Measurements from ENCODE around the gene CST9L. TPM values are rescaled to one million over a fixed set of nuclear protein-coding genes. Genes with fewer than 3 reads are reported as not detected.

The CST9L gene
- total and polyA plus RNA-seq, 10 of the 15 experiments (the other 5 are each of a cell fraction or from before 2014, with no cell fraction given), result not detected

DNA sequence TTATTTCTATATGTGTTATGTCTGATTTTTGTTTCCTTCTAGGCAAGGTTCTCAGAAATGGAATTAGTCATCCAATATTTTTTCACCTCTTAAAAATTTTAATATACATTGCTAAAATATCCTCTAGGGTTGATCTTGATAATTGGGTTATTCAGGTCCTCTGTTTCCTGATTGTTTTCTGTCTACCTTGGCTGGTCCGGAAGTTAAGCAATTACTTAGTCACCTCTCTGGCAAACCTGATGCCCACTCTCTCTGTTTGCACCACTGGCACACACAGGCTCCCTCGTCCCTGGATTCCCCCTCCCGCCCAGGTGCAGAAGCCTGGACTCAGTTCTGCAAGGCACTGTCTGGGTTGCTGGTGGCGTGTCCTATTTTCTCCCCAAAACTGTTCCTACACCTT lies 27.7 kb downstream of the CST9L start:
- Histone ChIP-seq H3K79me2 (ENCODE audit: control insufficient read depth, insufficient read depth, low read length) (no peaks in the 10 kb centered on the region), H3K27me3 (replicated peaks in 1 of 2; ENCODE audit: control insufficient read depth in 2 of 2, insufficient read depth in 2 of 2, low read length in 1 of 2) (no peaks in the 10 kb centered on the region), H2AFZ (ENCODE audit: control insufficient read depth, low read depth, low read length) (no peak overlapping the region), H3K9me3 (replicated peaks; ENCODE audit: control insufficient read depth, insufficient read depth, low read length) (no peaks in the 10 kb centered on the region), H3K27ac (ENCODE audit: control insufficient read depth, insufficient read depth) (no peak overlapping the region), H3K4me3 (no peak overlapping the region), H3K4me2 (ENCODE audit: control insufficient read depth, insufficient read depth) (no peak overlapping the region), H4K20me1 (ENCODE audit: control insufficient read depth, insufficient read depth) (no peaks in the 10 kb centered on the region), H3K9ac (ENCODE audit: control insufficient read depth, insufficient read depth, low read length) (no peak overlapping the region), H3K36me3 (ENCODE audit: control insufficient read depth in 2 of 2, insufficient read depth in 2 of 2, low read length in 1 of 2) (no peaks in the 10 kb centered on the region), H3K4me1 (ENCODE audit: control insufficient read depth, insufficient read depth, low read length) (no peaks in the 10 kb centered on the region)
- intact Hi-C loops (cut with micrococcal nuclease; ENCODE audit: unreplicated experiment), result no loop called here
- no TSS peak for BruUV-seq (replicated peaks)
- CTCF ChIA-PET, result no interaction called here
- FAIRE-seq, result no peak
- POLR2A ChIA-PET, result no interaction called here
- WGBS (ENCODE audit: insufficient coverage, insufficient replicate concordance, low lambda C conversion rate, missing lambda C conversion rate), result 31% methylated on average over 4 of the region's 4 CpGs
- ATAC-seq, result no peak
- SMC1A ChIA-PET (ENCODE audit: uncharacterized antibody, unreplicated experiment), result no interaction called here
- no peak for DNase-seq (ENCODE audit: low read depth, low spot score)
- in situ Hi-C loops (cut with MboI), result no loop called here
- RAD21 ChIA-PET (ENCODE audit: unreplicated experiment), result no interaction called here
- no peak for TF ChIP-seq SUPT20H (IDR thresholded peaks at IDR 0.05; ENCODE audit: borderline replicate concordance, control insufficient read depth, low read depth, low read length)
- TF ChIP-seq SREBF1 (IDR thresholded peaks at IDR 0.05; ENCODE audit: low read length), result no peak
- no peak for TF ChIP-seq BRCA1 (IDR thresholded peaks at IDR 0.05; ENCODE audit: low read depth, low read length)
- no peak for TF ChIP-seq CEBPB (IDR thresholded peaks at IDR 0.05; ENCODE audit: borderline replicate concordance in 1 of 2, low read depth in 2 of 2, low read length in 2 of 2)
- TF ChIP-seq, protein P1, sequence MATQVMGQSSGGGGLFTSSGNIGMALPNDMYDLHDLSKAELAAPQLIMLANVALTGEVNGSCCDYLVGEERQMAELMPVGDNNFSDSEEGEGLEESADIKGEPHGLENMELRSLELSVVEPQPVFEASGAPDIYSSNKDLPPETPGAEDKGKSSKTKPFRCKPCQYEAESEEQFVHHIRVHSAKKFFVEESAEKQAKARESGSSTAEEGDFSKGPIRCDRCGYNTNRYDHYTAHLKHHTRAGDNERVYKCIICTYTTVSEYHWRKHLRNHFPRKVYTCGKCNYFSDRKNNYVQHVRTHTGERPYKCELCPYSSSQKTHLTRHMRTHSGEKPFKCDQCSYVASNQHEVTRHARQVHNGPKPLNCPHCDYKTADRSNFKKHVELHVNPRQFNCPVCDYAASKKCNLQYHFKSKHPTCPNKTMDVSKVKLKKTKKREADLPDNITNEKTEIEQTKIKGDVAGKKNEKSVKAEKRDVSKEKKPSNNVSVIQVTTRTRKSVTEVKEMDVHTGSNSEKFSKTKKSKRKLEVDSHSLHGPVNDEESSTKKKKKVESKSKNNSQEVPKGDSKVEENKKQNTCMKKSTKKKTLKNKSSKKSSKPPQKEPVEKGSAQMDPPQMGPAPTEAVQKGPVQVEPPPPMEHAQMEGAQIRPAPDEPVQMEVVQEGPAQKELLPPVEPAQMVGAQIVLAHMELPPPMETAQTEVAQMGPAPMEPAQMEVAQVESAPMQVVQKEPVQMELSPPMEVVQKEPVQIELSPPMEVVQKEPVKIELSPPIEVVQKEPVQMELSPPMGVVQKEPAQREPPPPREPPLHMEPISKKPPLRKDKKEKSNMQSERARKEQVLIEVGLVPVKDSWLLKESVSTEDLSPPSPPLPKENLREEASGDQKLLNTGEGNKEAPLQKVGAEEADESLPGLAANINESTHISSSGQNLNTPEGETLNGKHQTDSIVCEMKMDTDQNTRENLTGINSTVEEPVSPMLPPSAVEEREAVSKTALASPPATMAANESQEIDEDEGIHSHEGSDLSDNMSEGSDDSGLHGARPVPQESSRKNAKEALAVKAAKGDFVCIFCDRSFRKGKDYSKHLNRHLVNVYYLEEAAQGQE (IDR thresholded peaks at IDR 0.05; ENCODE audit: low read depth, low read length), result no peak
- TF ChIP-seq NR2F1 (conservative IDR thresholded peaks at IDR 0.05), result no peak
- no peak for TF ChIP-seq ZNF217 (IDR thresholded peaks at IDR 0.05)
- TF ChIP-seq IKZF2 (IDR thresholded peaks at IDR 0.05), result no peak
- TF ChIP-seq EGR1 (IDR thresholded peaks at IDR 0.05; ENCODE audit: borderline replicate concordance in 1 of 2, low read depth in 2 of 2, low read length in 2 of 2), result no peak
- TF ChIP-seq HCFC1 (IDR thresholded peaks at IDR 0.05; ENCODE audit: low read length), result no peak
- no peak for TF ChIP-seq ZNF622 (IDR thresholded peaks at IDR 0.05)
- no peak for TF ChIP-seq FOXK2 (IDR thresholded peaks at IDR 0.05)
- no peak for TF ChIP-seq ATF7 (IDR thresholded peaks at IDR 0.05; ENCODE audit: low read depth)
- no peak for TF ChIP-seq CBX5 (IDR thresholded peaks at IDR 0.05; ENCODE audit: low read depth)
- TF ChIP-seq SMC3 (IDR thresholded peaks at IDR 0.05; ENCODE audit: borderline replicate concordance, low read length), result no peak
- TF ChIP-seq, protein P2, sequence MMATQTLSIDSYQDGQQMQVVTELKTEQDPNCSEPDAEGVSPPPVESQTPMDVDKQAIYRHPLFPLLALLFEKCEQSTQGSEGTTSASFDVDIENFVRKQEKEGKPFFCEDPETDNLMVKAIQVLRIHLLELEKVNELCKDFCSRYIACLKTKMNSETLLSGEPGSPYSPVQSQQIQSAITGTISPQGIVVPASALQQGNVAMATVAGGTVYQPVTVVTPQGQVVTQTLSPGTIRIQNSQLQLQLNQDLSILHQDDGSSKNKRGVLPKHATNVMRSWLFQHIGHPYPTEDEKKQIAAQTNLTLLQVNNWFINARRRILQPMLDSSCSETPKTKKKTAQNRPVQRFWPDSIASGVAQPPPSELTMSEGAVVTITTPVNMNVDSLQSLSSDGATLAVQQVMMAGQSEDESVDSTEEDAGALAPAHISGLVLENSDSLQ (IDR thresholded peaks at IDR 0.05), result no peak
